Measurements from ENCODE around the gene IGF1R. TPM values are rescaled to one million over a fixed set of nuclear protein-coding genes. Genes with fewer than 3 reads are reported as not detected.

IGF1R gene
- total RNA-seq, 5 donors from 2014 or later (not counting 1 experiment from before 2014, with no cell fraction given) = 40.3 to 97.2 (median 79.4) TPM

DNA sequence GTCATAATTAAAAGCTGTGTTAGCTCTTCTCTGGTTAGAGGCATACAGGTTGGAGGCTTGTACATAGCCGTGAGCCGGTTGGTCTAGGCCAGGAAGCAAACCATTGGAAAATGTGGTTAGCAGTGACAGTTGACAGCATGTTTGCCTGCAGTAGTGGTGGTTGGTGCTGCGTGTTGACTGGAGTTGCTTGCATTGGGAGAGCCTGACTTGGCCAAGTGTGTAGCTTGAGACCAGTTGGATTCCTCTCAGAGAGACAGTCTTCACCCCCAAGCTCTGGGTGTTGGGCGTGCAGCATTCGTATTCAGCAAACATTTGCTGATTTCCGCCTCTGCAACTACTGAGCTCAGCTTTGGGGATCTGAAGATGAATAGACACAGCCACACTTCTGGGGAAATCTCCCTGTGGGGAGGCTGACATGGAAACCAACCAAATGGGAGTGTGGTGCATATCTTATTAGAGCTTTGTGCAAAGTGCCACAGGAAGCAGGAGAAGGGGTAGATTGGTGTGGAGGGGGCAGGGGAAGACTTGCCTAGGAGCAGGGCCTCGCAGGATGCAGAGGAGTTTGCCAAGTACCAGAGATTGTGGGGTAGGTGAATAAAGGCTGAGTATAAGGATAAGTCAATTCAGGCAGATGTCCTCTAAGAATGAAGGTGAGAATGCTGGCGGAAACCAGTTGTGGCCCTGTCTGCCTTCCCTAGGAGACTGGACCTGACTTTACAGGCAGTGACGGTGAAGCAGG, 83.5 kb downstream of the IGF1R start:
- DNase-seq (no peak), ATAC-seq (replicated peaks in 1 of 4) (no peak)
- H3K36me3 Mint-ChIP-seq = no peaks in the 10 kb centered on the region
- no peaks in the 10 kb centered on the region for H3K9me3 Mint-ChIP-seq
- Histone ChIP-seq H3K27me3 (replicated peaks in 1 of 2; ENCODE audit: control insufficient read depth in 2 of 2, extremely low read depth in 1 of 2, insufficient read depth in 2 of 2, low read length in 1 of 2) (no peaks in the 10 kb centered on the region), H3K4me1 (ENCODE audit: control insufficient read depth in 1 of 2, extremely low read depth in 1 of 2, insufficient read depth in 2 of 2, low read length in 2 of 2) (peaks cover 6 to 18% of the 10 kb centered on the region in 2 experiments), H3K36me3 (ENCODE audit: control insufficient read depth in 2 of 2, extremely low read depth in 1 of 2, insufficient read depth in 1 of 2, low read length in 1 of 2) (no peaks in the 10 kb centered on the region), H3K9me3 (no peaks in the 10 kb centered on the region), H3K27ac (ENCODE audit: low read length) (no peak overlapping the region), H3K4me3 (ENCODE audit: control insufficient read depth in 1 of 2, extremely low read depth in 1 of 2, low read length in 1 of 2) (no peak overlapping the region)
- no peak overlapping the region for H3K4me3 Mint-ChIP-seq
- 65% methylated on average over 7 of the region's 9 CpGs for WGBS (ENCODE audit: insufficient coverage)
- no peaks in the 10 kb centered on the region for H3K27me3 Mint-ChIP-seq
- CTCF ChIA-PET = no interaction called here
- no peak overlapping the region for H3K27ac Mint-ChIP-seq
- H3K4me1 Mint-ChIP-seq = peaks cover 57 to 71% (median 67%) of the 10 kb centered on the region in 3 donors
- POLR2A ChIA-PET = interaction anchor here in 1 of 2 donors (1.4 kb wide), 1 partner anchor 15 kb away, joined by 4 read pairs; no protein-coding TSS in a partner anchor

DNA sequence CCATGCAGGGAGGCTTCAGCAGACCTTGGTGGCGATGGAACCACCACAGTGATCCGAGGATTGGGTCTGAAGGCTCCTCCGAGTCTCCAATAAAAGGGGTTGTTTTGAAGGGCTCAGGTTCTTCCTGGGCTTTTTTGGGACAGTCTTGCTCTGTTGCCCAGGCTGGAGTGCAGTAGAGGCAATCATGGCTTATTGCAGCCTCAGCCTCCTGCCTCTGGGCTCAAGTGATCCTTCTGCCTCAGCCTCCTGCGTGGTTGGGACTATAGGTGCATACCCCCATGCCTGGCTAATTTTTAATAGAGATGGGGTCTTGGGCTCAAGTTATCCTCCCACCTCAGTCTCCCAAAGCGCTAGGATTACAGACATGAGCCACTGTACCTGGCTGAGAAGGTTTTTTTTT, 84.8 kb downstream of the IGF1R start:
- ChIA-PET CTCF (no interaction called here), POLR2A (interaction anchor here in 1 of 2 donors (1.4 kb wide), 1 partner anchor 16 kb away, joined by 4 read pairs; no protein-coding TSS in a partner anchor)
- Histone ChIP-seq H3K4me3 (ENCODE audit: control insufficient read depth in 1 of 2, extremely low read depth in 1 of 2, low read length in 1 of 2) (no peak overlapping the region), H3K36me3 (ENCODE audit: control insufficient read depth in 2 of 2, extremely low read depth in 1 of 2, insufficient read depth in 1 of 2, low read length in 1 of 2) (no peaks in the 10 kb centered on the region), H3K4me1 (ENCODE audit: control insufficient read depth in 1 of 2, extremely low read depth in 1 of 2, insufficient read depth in 2 of 2, low read length in 2 of 2) (peaks cover 8 to 17% of the 10 kb centered on the region in 2 experiments), H3K27ac (ENCODE audit: low read length) (no peak overlapping the region), H3K27me3 (replicated peaks in 1 of 2; ENCODE audit: control insufficient read depth in 2 of 2, extremely low read depth in 1 of 2, insufficient read depth in 2 of 2, low read length in 1 of 2) (no peaks in the 10 kb centered on the region), H3K9me3 (no peaks in the 10 kb centered on the region)
- H3K36me3 Mint-ChIP-seq = no peaks in the 10 kb centered on the region
- no peak for DNase-seq
- H3K4me1 Mint-ChIP-seq = peaks cover 56 to 67% (median 65%) of the 10 kb centered on the region in 3 donors
- H3K27ac Mint-ChIP-seq = no peak overlapping the region
- H3K9me3 Mint-ChIP-seq = no peaks in the 10 kb centered on the region
- 93% methylated on average over 2 of the region's 5 CpGs for WGBS (ENCODE audit: insufficient coverage)
- ATAC-seq (replicated peaks in 1 of 4) = no peak
- H3K4me3 Mint-ChIP-seq = peak overlapping the region in 1 of 3 donors; percentile 3
- no peaks in the 10 kb centered on the region for H3K27me3 Mint-ChIP-seq

DNA sequence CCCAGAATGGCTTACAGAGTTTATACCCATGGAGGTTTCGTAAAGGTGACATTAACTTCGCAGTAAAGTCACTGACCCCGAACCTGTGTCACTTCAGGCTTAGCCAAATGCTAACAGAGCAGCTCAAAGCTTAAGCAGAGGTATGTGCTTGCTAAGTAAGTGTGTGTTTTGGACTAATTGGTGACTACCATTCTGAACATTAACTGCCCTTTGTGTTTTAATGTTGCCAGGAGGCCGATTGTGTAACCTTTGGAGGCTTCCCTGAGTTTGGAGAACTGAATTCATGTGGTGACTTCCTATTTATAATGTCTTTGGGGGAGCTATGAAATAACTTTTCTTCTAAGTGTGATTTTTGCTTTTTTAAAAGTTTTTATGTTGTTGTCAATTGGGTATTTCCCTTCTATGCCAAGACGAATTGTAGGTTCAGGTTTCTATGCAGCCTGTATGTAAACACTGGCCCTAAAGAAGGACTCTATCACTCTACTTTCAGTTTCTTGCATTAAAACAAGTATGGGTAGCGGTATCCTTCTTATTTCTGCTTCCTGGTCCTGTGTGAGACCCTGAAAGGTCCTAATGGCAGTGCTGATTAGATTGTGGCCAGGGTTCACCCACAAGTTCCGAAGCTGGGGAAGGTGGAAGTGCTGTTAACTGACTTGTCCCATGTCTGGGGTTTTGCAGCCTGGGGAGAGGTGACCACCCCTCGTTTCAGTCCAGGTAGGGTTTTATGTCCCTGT, 86.3 kb downstream of the IGF1R start:
- no peak overlapping the region for H3K4me3 ChIP-seq (ENCODE audit: control insufficient read depth in 1 of 2, extremely low read depth in 1 of 2, low read length in 1 of 2)
- 79% methylated on average over 6 of the region's 8 CpGs for WGBS (ENCODE audit: insufficient coverage)
- peak overlapping the region in 1 of 3 donors; percentile 37 for H3K4me3 Mint-ChIP-seq
- no peak overlapping the region for H3K27ac ChIP-seq (ENCODE audit: low read length)
- H3K27me3 ChIP-seq (replicated peaks in 1 of 2; ENCODE audit: control insufficient read depth in 2 of 2, extremely low read depth in 1 of 2, insufficient read depth in 2 of 2, low read length in 1 of 2) = no peaks in the 10 kb centered on the region
- no peaks in the 10 kb centered on the region for H3K27me3 Mint-ChIP-seq
- no peaks in the 10 kb centered on the region for H3K36me3 Mint-ChIP-seq
- DNase-seq (no peak), ATAC-seq (replicated peaks in 1 of 4) (no peak)
- ChIA-PET CTCF (no interaction called here), POLR2A (no interaction called here)
- H3K4me1 ChIP-seq (ENCODE audit: control insufficient read depth in 1 of 2, extremely low read depth in 1 of 2, insufficient read depth in 2 of 2, low read length in 2 of 2) = peaks cover 11 to 13% of the 10 kb centered on the region in 2 experiments
- no peak overlapping the region for H3K27ac Mint-ChIP-seq
- H3K9me3 Mint-ChIP-seq = no peaks in the 10 kb centered on the region
- H3K36me3 ChIP-seq (ENCODE audit: control insufficient read depth in 2 of 2, extremely low read depth in 1 of 2, insufficient read depth in 1 of 2, low read length in 1 of 2) = no peaks in the 10 kb centered on the region
- H3K4me1 Mint-ChIP-seq = peaks cover 57 to 67% (median 62%) of the 10 kb centered on the region in 3 donors
- no peaks in the 10 kb centered on the region for H3K9me3 ChIP-seq

DNA sequence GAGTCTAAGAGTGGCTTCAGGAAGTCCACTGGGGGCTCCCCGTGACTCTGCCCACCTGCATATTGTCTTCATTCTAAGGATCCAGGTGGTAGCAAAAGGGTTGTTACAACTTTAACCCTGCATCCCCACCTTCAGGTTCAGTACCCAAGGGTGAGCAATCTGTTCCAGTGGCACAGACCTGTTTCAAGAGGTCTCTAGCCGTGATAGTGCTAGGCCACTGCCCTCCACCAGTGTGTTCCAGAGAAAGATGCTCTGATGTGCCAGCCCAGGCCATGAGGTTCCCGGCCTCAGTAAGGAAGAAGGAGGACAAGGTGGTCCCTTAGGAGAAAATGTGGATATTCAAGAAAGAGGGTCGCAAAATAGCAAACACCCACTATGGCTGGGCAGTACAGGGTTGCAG, 87.0 kb downstream of the IGF1R start:
- Mint-ChIP-seq H3K27me3 (no peaks in the 10 kb centered on the region), H3K4me1 (peaks cover 57 to 66% (median 59%) of the 10 kb centered on the region in 3 donors), H3K27ac (no peak overlapping the region), H3K4me3 (peak overlapping the region in 1 of 3 donors; percentile 37), H3K36me3 (no peaks in the 10 kb centered on the region), H3K9me3 (no peaks in the 10 kb centered on the region)
- DNase-seq = no peak
- no peak for ATAC-seq (replicated peaks in 1 of 4)
- H3K27me3 ChIP-seq (replicated peaks in 1 of 2; ENCODE audit: control insufficient read depth in 2 of 2, extremely low read depth in 1 of 2, insufficient read depth in 2 of 2, low read length in 1 of 2) = no peaks in the 10 kb centered on the region
- ChIA-PET POLR2A (no interaction called here), CTCF (interaction anchor here in 1 of 2 donors (0.5 kb wide), 1 partner anchor 213 kb away, joined by 4 read pairs; no protein-coding TSS in a partner anchor)
- H3K36me3 ChIP-seq (ENCODE audit: control insufficient read depth in 2 of 2, extremely low read depth in 1 of 2, insufficient read depth in 1 of 2, low read length in 1 of 2) = no peaks in the 10 kb centered on the region
- no peak overlapping the region for H3K4me3 ChIP-seq (ENCODE audit: control insufficient read depth in 1 of 2, extremely low read depth in 1 of 2, low read length in 1 of 2)
- H3K4me1 ChIP-seq (ENCODE audit: control insufficient read depth in 1 of 2, extremely low read depth in 1 of 2, insufficient read depth in 2 of 2, low read length in 2 of 2) = peaks cover 11 to 17% of the 10 kb centered on the region in 2 experiments
- WGBS (ENCODE audit: insufficient coverage) = 100% methylated on average over 1 of the region's 4 CpGs
- H3K27ac ChIP-seq (ENCODE audit: low read length) = no peak overlapping the region
- no peaks in the 10 kb centered on the region for H3K9me3 ChIP-seq

DNA sequence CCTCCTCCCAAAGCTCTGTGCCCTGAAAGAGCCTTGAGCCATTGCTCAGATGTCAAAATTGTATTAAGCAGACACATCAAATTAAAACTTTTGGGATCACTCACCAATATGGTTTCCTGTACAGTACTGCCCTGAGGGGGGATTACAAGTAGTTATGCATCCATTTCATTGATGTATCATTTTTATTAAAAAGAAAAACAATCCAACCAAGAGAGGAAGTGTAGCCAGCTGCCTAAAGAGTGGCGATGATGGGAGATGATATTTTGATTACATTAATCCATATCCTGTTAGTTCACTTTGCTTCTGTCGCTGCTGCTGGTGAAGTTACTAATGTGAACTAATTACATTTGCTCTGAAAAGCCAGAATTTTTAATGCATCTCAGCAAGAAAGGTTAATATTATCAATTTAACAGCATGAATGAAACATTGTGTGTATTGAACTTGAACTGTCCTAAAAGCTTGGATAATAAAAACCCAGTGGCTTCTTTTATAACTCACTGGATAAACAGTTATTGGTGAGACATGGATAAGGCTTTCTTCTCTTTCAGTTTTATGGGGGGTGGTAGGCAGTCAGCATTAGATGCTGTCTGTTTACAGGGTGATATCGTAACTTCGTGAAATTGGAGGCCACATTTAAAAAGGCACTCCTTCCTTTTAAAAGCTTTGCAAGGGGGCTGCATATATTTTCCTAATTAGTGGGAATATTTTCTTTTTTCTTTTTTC, 87.7 kb downstream of the IGF1R start:
- Mint-ChIP-seq H3K27ac (no peak overlapping the region), H3K4me3 (peak overlapping the region in 1 of 3 donors; percentile 37), H3K36me3 (no peaks in the 10 kb centered on the region), H3K9me3 (no peaks in the 10 kb centered on the region), H3K4me1 (peaks cover 59 to 68% (median 61%) of the 10 kb centered on the region in 3 donors), H3K27me3 (no peaks in the 10 kb centered on the region)
- Histone ChIP-seq H3K27me3 (replicated peaks in 1 of 2; ENCODE audit: control insufficient read depth in 2 of 2, extremely low read depth in 1 of 2, insufficient read depth in 2 of 2, low read length in 1 of 2) (no peaks in the 10 kb centered on the region), H3K9me3 (no peaks in the 10 kb centered on the region), H3K36me3 (ENCODE audit: control insufficient read depth in 2 of 2, extremely low read depth in 1 of 2, insufficient read depth in 1 of 2, low read length in 1 of 2) (no peaks in the 10 kb centered on the region), H3K27ac (ENCODE audit: low read length) (no peak overlapping the region), H3K4me1 (ENCODE audit: control insufficient read depth in 1 of 2, extremely low read depth in 1 of 2, insufficient read depth in 2 of 2, low read length in 2 of 2) (peaks cover 11 to 19% of the 10 kb centered on the region in 2 experiments), H3K4me3 (ENCODE audit: control insufficient read depth in 1 of 2, extremely low read depth in 1 of 2, low read length in 1 of 2) (no peak overlapping the region)
- CTCF ChIA-PET = interaction anchor here in 1 of 2 donors (0.5 kb wide), 1 partner anchor 214 kb away, joined by 4 read pairs; no protein-coding TSS in a partner anchor
- DNase-seq (no peak), ATAC-seq (replicated peaks in 1 of 4) (no peak)
- WGBS (ENCODE audit: insufficient coverage) = no CpG with 5 or more reads among the region's 4 CpGs
- POLR2A ChIA-PET = interaction anchor here in 1 of 2 donors (0.6 kb wide), 1 partner anchor 15 kb away, joined by 3 read pairs; no protein-coding TSS in a partner anchor

DNA sequence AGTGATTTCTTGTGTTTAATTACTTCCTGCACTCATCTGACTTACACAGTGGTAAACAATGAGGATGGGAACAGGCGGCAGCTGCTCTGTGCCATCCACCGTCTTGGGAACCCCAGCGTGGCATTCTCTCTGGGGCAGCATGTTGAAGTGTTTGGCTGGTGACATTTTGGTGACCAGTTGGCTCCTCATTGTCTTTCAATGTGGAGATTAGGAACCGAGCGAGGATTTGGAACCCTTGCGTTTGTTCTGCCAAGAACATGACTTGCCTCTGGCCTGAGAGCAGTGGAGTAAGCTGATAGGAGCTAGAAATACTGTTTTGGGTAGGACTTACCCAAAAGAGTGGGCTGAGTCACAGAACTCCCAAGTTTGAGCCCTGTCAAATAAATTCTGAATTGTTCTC, 88.8 kb downstream of the IGF1R start:
- ATAC-seq (replicated peaks in 1 of 4) (no peak), DNase-seq (no peak)
- peaks cover 67 to 77% (median 72%) of the 10 kb centered on the region in 3 donors for H3K4me1 Mint-ChIP-seq
- Histone ChIP-seq H3K9me3 (no peaks in the 10 kb centered on the region), H3K27ac (ENCODE audit: low read length) (no peak overlapping the region), H3K4me3 (ENCODE audit: control insufficient read depth in 1 of 2, extremely low read depth in 1 of 2, low read length in 1 of 2) (no peak overlapping the region), H3K4me1 (ENCODE audit: control insufficient read depth in 1 of 2, extremely low read depth in 1 of 2, insufficient read depth in 2 of 2, low read length in 2 of 2) (peaks cover 7 to 19% of the 10 kb centered on the region in 2 experiments), H3K36me3 (ENCODE audit: control insufficient read depth in 2 of 2, extremely low read depth in 1 of 2, insufficient read depth in 1 of 2, low read length in 1 of 2) (no peaks in the 10 kb centered on the region), H3K27me3 (replicated peaks in 1 of 2; ENCODE audit: control insufficient read depth in 2 of 2, extremely low read depth in 1 of 2, insufficient read depth in 2 of 2, low read length in 1 of 2) (no peaks in the 10 kb centered on the region)
- H3K9me3 Mint-ChIP-seq = no peaks in the 10 kb centered on the region
- no peaks in the 10 kb centered on the region for H3K36me3 Mint-ChIP-seq
- H3K27me3 Mint-ChIP-seq = no peaks in the 10 kb centered on the region
- WGBS (ENCODE audit: insufficient coverage) = 94% methylated on average over 5 of the region's 6 CpGs
- H3K4me3 Mint-ChIP-seq = no peak overlapping the region
- ChIA-PET POLR2A (no interaction called here), CTCF (no interaction called here)
- H3K27ac Mint-ChIP-seq = no peak overlapping the region
